ENCODE measurements around the gene SLC39A11. TPM values are rescaled to one million over a fixed set of nuclear protein-coding genes. Genes with fewer than 3 reads are reported as not detected.

SLC39A11 gene
- total and polyA plus RNA-seq, 4 donors, result 9.3 to 49.3 (median 24.7) TPM

DNA sequence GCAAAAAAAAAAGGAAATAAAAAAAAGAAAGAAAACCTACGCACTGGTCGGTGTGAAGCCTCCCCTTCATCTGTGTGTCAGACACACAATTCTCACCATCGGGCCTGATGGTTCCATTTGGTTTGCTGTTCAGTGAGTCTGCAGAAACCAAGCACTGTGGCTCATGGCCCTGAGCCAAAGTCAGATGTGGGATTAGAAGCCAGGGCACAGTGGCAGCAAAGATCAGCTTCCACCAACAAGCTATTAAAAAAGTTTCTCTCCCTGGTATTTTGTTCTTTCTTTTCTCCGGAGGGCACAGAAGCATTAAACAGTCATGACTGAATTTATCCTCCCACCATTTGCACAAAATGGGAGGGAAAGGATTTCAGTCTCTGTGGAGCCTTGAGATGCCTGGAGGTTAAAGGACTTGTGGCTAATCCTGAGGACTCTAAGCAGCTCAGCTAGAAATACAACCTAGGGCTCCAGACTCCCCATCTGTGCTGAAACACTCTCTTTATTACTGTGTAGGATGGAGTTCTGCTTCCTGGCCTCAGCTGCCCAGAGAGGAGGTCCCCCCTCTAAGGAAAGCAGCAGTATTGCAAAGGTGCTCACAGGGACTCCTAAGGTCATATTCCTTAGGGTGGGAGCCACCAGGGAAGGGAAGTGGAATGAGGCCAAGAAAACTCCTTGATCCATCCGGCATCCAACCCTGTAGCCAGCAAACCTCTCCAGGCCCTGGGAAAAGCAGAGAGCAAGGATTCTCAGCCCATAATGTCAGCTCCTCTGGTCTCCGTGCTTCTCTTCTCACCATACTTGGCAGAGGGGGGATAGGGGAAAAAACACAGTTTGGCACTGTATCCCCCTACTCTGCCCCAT is 28.2 kb downstream of the SLC39A11 start:
- ATAC-seq (ENCODE audit: insufficient read depth, low FRiP score), result no peak
- no peaks in the 10 kb centered on the region for H3K27me3 ChIP-seq (ENCODE audit: control insufficient read depth in 3 of 3, insufficient read depth in 3 of 3, low read length in 2 of 3)
- WGBS, 2 donors, result 48 to 68% methylated on average over 6 of the region's 6 CpGs
- no peaks in the 10 kb centered on the region for H3K36me3 ChIP-seq (ENCODE audit: control insufficient read depth in 4 of 4, insufficient read depth in 4 of 4, low read length in 4 of 4)
- H3K9ac ChIP-seq (ENCODE audit: insufficient read depth in 1 of 2, low read length in 2 of 2), result no peak overlapping the region
- peak overlapping the region in 1 of 2 donors; percentile 33 for H3K27ac ChIP-seq (ENCODE audit: low read depth in 1 of 2, low read length in 1 of 2)
- peaks cover 0 to 6% (median 2%) of the 10 kb centered on the region in 5 donors for H3K4me1 ChIP-seq (ENCODE audit: control insufficient read depth in 5 of 5, insufficient read depth in 5 of 5, low read length in 5 of 5)
- DNase-seq, result peak in 1 of 3 donors; percentile 15
- H3K4me3 ChIP-seq, result no peak overlapping the region
- H3K9me3 ChIP-seq (ENCODE audit: control insufficient read depth in 4 of 4, insufficient read depth in 3 of 4, low read length in 3 of 4), result peaks cover 0 to 5% (median 0%) of the 10 kb centered on the region in 4 donors
- TF ChIP-seq, protein P1, sequence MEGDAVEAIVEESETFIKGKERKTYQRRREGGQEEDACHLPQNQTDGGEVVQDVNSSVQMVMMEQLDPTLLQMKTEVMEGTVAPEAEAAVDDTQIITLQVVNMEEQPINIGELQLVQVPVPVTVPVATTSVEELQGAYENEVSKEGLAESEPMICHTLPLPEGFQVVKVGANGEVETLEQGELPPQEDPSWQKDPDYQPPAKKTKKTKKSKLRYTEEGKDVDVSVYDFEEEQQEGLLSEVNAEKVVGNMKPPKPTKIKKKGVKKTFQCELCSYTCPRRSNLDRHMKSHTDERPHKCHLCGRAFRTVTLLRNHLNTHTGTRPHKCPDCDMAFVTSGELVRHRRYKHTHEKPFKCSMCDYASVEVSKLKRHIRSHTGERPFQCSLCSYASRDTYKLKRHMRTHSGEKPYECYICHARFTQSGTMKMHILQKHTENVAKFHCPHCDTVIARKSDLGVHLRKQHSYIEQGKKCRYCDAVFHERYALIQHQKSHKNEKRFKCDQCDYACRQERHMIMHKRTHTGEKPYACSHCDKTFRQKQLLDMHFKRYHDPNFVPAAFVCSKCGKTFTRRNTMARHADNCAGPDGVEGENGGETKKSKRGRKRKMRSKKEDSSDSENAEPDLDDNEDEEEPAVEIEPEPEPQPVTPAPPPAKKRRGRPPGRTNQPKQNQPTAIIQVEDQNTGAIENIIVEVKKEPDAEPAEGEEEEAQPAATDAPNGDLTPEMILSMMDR (IDR thresholded peaks at IDR 0.05; ENCODE audit: control extremely low read depth, extremely low read depth), result no peak

DNA sequence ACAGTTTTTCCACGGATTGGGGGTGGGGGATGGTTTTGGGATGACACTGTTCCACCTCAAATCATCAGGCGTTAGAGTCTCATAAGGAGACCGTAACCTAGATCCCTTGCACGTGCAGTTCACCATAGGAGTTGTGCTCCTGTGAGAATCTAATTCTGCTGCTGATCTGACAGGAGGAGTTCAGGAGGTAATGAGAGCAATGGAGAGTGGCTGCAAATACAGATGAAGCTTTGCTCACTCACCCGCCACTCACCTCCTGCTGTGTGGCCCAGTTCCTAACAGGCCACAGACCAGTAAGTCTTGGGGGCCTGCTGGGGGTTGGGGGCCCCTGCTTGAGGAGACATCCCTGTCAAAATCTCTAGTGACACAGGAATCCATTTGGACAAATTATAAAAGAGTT is 29.8 kb downstream of the SLC39A11 start:
- TF ChIP-seq, protein P1 (IDR thresholded peaks at IDR 0.05; ENCODE audit: control extremely low read depth, extremely low read depth), result no peak
- WGBS, 2 donors, result 63 to 86% methylated on average over 5 of the region's 5 CpGs
- DNase-seq, result no peak

DNA sequence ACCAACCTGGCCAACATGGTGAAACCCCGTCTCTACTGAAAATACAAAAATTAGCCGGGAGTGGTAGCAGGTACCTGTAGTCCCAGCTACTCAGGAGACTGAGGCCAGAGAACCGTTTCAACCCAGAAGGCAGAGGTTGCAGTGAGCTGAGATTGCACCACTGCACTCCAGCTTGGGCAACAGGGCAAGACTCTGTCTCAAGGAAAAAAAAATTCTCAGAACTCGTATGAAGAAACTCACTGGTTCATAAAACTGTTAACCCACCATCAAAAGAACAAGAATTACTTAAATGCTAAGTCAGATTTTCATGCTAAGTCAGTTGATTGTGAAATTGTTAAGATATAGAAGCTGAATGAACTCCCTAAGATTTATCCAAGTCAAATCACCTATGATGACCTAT is 31.3 kb downstream of the SLC39A11 start:
- ATAC-seq (ENCODE audit: insufficient read depth, low FRiP score), result no peak
- 48 to 81% methylated on average over 4 of the region's 4 CpGs for WGBS, 2 donors

More for the DNA sequence above, 29.8 kb downstream of the SLC39A11 start:
- no peak for ATAC-seq (ENCODE audit: insufficient read depth, low FRiP score)
- Histone ChIP-seq H3K4me3 (no peak overlapping the region), H3K9ac (ENCODE audit: insufficient read depth in 1 of 2, low read length in 2 of 2) (no peak overlapping the region), H3K27ac (ENCODE audit: low read depth in 1 of 2, low read length in 1 of 2) (no peak overlapping the region), H3K36me3 (ENCODE audit: control insufficient read depth in 4 of 4, insufficient read depth in 4 of 4, low read length in 4 of 4) (no peaks in the 10 kb centered on the region), H3K27me3 (ENCODE audit: control insufficient read depth in 3 of 3, insufficient read depth in 3 of 3, low read length in 2 of 3) (no peaks in the 10 kb centered on the region), H3K4me1 (ENCODE audit: control insufficient read depth in 5 of 5, insufficient read depth in 5 of 5, low read length in 5 of 5) (peaks cover 0 to 1% (median 0%) of the 10 kb centered on the region in 5 donors), H3K9me3 (ENCODE audit: control insufficient read depth in 4 of 4, insufficient read depth in 3 of 4, low read length in 3 of 4) (peaks cover 0 to 5% (median 0%) of the 10 kb centered on the region in 4 donors)

More for the DNA sequence above, 31.3 kb downstream of the SLC39A11 start:
- Histone ChIP-seq H3K4me1 (ENCODE audit: control insufficient read depth in 5 of 5, insufficient read depth in 5 of 5, low read length in 5 of 5) (peaks cover 0 to 1% (median 0%) of the 10 kb centered on the region in 5 donors), H3K36me3 (ENCODE audit: control insufficient read depth in 4 of 4, insufficient read depth in 4 of 4, low read length in 4 of 4) (no peaks in the 10 kb centered on the region), H3K27me3 (ENCODE audit: control insufficient read depth in 3 of 3, insufficient read depth in 3 of 3, low read length in 2 of 3) (no peaks in the 10 kb centered on the region), H3K9ac (ENCODE audit: insufficient read depth in 1 of 2, low read length in 2 of 2) (no peak overlapping the region), H3K27ac (ENCODE audit: low read depth in 1 of 2, low read length in 1 of 2) (no peak overlapping the region), H3K9me3 (ENCODE audit: control insufficient read depth in 4 of 4, insufficient read depth in 3 of 4, low read length in 3 of 4) (peaks cover 0 to 5% (median 0%) of the 10 kb centered on the region in 4 donors), H3K4me3 (no peak overlapping the region)
- TF ChIP-seq, protein P1 (IDR thresholded peaks at IDR 0.05; ENCODE audit: control extremely low read depth, extremely low read depth), result no peak
- DNase-seq, result no peak

Data from lung (tissue), 12 donors.